Omental fat pad (tissue), 4 donors: Measurements from ENCODE around the gene SPACA4. TPM values are rescaled to one million over a fixed set of nuclear protein-coding genes. Genes with fewer than 3 reads are reported as not detected.

Experiments
- ATAC-seq: fragments of 150-250 bp; one replicate; pipeline ENCODE4 v1.9.1; 2016; ENCODE audit warnings: mild to moderate bottlenecking, moderate library complexity; ENCODE audit not compliant: low FRiP score
- DNase-seq: peaks from one replicate; pipeline ENCODE4 v3.0.0-alpha.2; 2019; ENCODE audit warnings: low spot score
- CTCF ChIP-seq, 3 donors: fragments of 450-650 bp; IDR thresholded peaks; one replicate each; pipeline ENCODE4 v1.5.1; 2016 to 2017; ENCODE audit warnings: antibody characterized with exemption in 3 of 3, mild to moderate bottlenecking in 3 of 3, moderate library complexity in 2 of 3
- total RNA-seq, 4 donors: library from RNA; depleted of rRNA; stranded (reverse); fragments of >200 nt; gene quantifications; one replicate each; pipeline ENCODE4 v1.1.0, GENCODE V29; 2016

SPACA4 gene
- total RNA-seq, 4 donors from 2014 or later, result not detected

- no peak for DNase-seq
- TF ChIP-seq CTCF (IDR thresholded peaks at IDR 0.05), result no peak
Observed at GRCh38 chr19:48639483-48640375, 33.2 kb downstream of the SPACA4 start.

GRCh38 chr19:48641850-48642249, 35.3 kb downstream of the SPACA4 start:
- no peak for DNase-seq
- no peak for ATAC-seq
- TF ChIP-seq CTCF (IDR thresholded peaks at IDR 0.05), result no peak

More at GRCh38 chr19:48639483-48640375, 33.2 kb downstream of the SPACA4 start:
- no peak for ATAC-seq

- no peak for DNase-seq
Observed at GRCh38 chr19:48642862-48643261, 36.3 kb downstream of the SPACA4 start.

GRCh38 chr19:48644355-48644754, 37.8 kb downstream of the SPACA4 start:
- no peak for TF ChIP-seq CTCF (IDR thresholded peaks at IDR 0.05)
- DNase-seq (no peak), ATAC-seq (no peak)

More at GRCh38 chr19:48642862-48643261, 36.3 kb downstream of the SPACA4 start:
- no peak for TF ChIP-seq CTCF (IDR thresholded peaks at IDR 0.05)
- ATAC-seq, result no peak

- peak; percentile 58 for DNase-seq
- ATAC-seq, result peak; percentile 72
- TF ChIP-seq CTCF (IDR thresholded peaks at IDR 0.05), result no peak
Observed at GRCh38 chr19:48644839-48645619, 38.5 kb downstream of the SPACA4 start.

GRCh38 chr19:48645620-48646000, 39.1 kb downstream of the SPACA4 start:
- ATAC-seq, result peak; percentile 2
- no peak for DNase-seq
- TF ChIP-seq CTCF (IDR thresholded peaks at IDR 0.05), result no peak
